ENCODE measurements around the gene SEC31B.

GRCh38 chr10:100528123-100528886, 8.6 kb upstream of the SEC31B start:
- TF ChIP-seq CTCF (IDR thresholded peaks at IDR 0.05) (no peak), POLR2A (IDR thresholded peaks at IDR 0.05) (no peak), EP300 (IDR thresholded peaks at IDR 0.05) (no peak)

Measured in tibial nerve (tissue), 4 donors.